ENCODE data around the gene NEDD8.
"Not testable (repeated sequence)": the region's sequence is repeated elsewhere in the genome, so short reads cannot be mapped to it uniquely, and the experiment has no call there.

NEDD8 gene

GRCh38 chr14:24246765-24247212 lies 14.6 kb upstream of the NEDD8 start:
- no peak for DNase-seq

GRCh38 chr14:24245350-24245749 lies 13.2 kb upstream of the NEDD8 start:
- not testable (repeated sequence) for DNase-seq

GRCh38 chr14:24243336-24243836 lies 11.2 kb upstream of the NEDD8 start:
- DNase-seq: no peak

GRCh38 chr14:24241829-24242443 lies 9.8 kb upstream of the NEDD8 start:
- DNase-seq: peak; percentile 92

GRCh38 chr14:24240110-24240918 lies 8.1 kb upstream of the NEDD8 start:
- DNase-seq: no peak

GRCh38 chr14:24238527-24239037 lies 6.4 kb upstream of the NEDD8 start:
- DNase-seq: no peak

GRCh38 chr14:24238123-24238522 lies 6.0 kb upstream of the NEDD8 start:
- no peak for DNase-seq

GRCh38 chr14:24237463-24237955 lies 5.3 kb upstream of the NEDD8 start:
- no peak for DNase-seq

- DNase-seq: no peak
Observed at GRCh38 chr14:24236689-24237462, 4.7 kb upstream of the NEDD8 start.

- no peak for DNase-seq
Observed at GRCh38 chr14:24235804-24236688, 3.9 kb upstream of the NEDD8 start.

GRCh38 chr14:24234095-24235005 lies 2.2 kb upstream of the NEDD8 start:
- DNase-seq: no peak

- no peak for DNase-seq
Observed at GRCh38 chr14:24233538-24233866, 1.3 kb upstream of the NEDD8 start.

GRCh38 chr14:24232645-24233537 lies 724 bp upstream of the NEDD8 start, which contains the start of gene GMPR2:
GMPR2 (plus strand) TSS chr14:24232929; CDS start chr14:24233254, 325 bp downstream.
- peak; percentile 77 for DNase-seq

- DNase-seq: no peak
Observed at GRCh38 chr14:24231263-24232120, 675 bp downstream of the NEDD8 start.

GRCh38 chr14:24228902-24229301 lies 3.3 kb downstream of the NEDD8 start:
- no peak for DNase-seq

GRCh38 chr14:24226473-24226872 lies 5.7 kb downstream of the NEDD8 start:
- DNase-seq: no peak

- DNase-seq: no peak
Observed at GRCh38 chr14:24224618-24225071, 7.5 kb downstream of the NEDD8 start.

GRCh38 chr14:24222987-24223386 lies 9.2 kb downstream of the NEDD8 start:
- DNase-seq: not testable (repeated sequence)

GRCh38 chr14:24219521-24219920 lies 12.6 kb downstream of the NEDD8 start:
- no peak for DNase-seq
